SK-MEL-5 (cell line): Measurements from ENCODE around the gene AGBL1. TPM values are rescaled to one million over a fixed set of nuclear protein-coding genes. Genes with fewer than 3 reads are reported as not detected.

Experiments
- DNase-seq: peaks from one replicate; pipeline ENCODE4 v3.0.0-alpha.2; 2016; ENCODE audit warnings: low read depth, low spot score
- in situ Hi-C: cut with HindIII; loops from 2 replicates; pipeline ENCODE4 v1.10.0; 2016; ENCODE audit warnings: low sequenced_read_pairs, high pct_unique_total_duplicates, low pct_unique_long_range_greater_than_20kb
- total RNA-seq: library from RNA; depleted of rRNA; stranded (reverse); fragments of >200 nt; shearing (Covaris generic); gene quantifications from 2 replicates; pipeline ENCODE4 v1.2.3, GENCODE V29; 2014

AGBL1 gene
- total RNA-seq, 1 experiment from 2014 or later = not detected

GRCh38 chr15:86799226-86799625 lies 719.6 kb downstream of the AGBL1 start:
- in situ Hi-C loops = no loop called here

DNA sequence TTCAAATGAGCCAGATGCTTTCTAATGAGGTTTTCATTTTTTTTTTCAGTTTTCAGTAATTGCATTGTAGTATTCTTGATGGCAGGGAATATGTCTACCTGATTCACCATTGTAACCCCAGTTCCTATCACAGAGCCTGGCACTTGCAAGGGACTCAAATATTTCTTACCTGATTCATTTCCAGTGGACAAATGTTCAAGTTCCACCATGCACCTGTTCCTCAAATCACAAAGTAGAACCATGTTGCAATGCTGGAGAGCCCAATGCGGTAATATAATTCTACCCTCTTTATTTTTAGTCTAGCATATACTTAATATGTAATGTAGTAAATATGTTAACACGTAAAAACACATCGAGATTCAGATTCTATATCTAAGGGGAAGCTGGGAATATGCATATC lies 722.6 kb downstream of the AGBL1 start:
- no peak for DNase-seq
- in situ Hi-C loops = no loop called here

More at GRCh38 chr15:86799226-86799625, 719.6 kb downstream of the AGBL1 start:
- DNase-seq = no peak

DNA sequence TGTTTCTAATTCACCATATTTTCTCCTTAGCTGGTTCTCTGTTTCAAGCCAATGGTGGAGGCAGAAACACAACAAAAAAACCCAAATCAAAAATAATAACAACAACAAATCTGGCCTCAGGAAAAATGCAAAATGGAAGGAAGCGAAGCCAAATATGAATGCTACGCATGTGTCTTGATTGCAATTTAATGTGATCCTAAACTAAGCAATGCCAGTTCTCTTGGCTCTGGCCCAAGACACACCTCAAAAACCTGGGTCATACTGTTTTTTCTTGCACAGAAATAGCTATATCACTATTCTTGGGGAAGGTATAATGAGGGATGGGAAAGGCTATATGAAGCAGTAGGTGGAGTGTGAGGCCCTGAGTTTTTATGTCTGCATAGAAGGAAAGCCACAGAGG lies 724.7 kb downstream of the AGBL1 start:
- no peak for DNase-seq
- in situ Hi-C loops = no loop called here

GRCh38 chr15:86810329-86810728 lies 730.7 kb downstream of the AGBL1 start:
- in situ Hi-C loops = no loop called here
- DNase-seq = no peak

DNA sequence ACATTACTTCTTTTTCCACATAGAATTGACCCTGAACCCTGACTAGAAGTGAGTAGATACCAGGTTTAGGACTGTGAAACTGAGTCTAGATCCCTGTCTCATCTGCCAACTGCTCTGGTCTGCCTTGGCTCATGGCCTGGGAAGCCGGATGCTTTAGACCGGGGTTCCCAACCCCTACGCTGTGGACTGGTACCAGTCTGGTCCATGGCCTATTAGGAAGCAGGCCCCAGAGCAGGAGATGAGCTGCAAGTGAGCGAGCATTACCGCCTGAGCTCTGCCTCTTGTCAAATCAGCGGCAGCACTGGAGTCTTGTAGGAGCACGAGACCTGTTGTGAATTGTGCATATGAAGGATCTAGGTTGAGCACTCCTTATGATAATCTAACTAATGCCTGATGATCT lies 734.2 kb downstream of the AGBL1 start:
- in situ Hi-C loops = no loop called here
- DNase-seq = no peak

DNA sequence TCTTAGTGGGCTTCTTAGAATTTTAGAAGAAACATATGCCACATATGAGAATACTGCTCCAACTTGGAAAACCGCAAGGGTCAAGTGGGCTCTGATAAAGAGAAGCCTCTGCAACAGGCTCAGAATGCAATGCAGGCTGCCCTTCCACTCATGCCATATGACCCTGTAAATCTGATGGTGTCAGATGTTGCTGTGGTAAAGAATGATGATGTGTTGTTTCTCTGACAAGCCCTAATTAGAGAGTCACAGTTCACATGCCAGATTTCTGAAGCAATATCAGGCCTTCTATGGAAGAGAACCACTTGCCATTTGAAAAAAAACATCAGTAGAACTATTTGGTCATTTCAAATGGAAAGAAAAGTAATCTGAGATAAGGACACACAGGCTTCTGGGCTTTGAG lies 749.6 kb downstream of the AGBL1 start:
- no peak for DNase-seq
- in situ Hi-C loops = no loop called here

- DNase-seq = no peak
- in situ Hi-C loops = no loop called here
Observed at GRCh38 chr15:86830304-86830703, 750.6 kb downstream of the AGBL1 start.

GRCh38 chr15:86833595-86833994 lies 753.9 kb downstream of the AGBL1 start:
- DNase-seq = no peak
- in situ Hi-C loops = no loop called here

GRCh38 chr15:86834115-86834863 lies 754.6 kb downstream of the AGBL1 start:
- no peak for DNase-seq
- in situ Hi-C loops = no loop called here

DNA sequence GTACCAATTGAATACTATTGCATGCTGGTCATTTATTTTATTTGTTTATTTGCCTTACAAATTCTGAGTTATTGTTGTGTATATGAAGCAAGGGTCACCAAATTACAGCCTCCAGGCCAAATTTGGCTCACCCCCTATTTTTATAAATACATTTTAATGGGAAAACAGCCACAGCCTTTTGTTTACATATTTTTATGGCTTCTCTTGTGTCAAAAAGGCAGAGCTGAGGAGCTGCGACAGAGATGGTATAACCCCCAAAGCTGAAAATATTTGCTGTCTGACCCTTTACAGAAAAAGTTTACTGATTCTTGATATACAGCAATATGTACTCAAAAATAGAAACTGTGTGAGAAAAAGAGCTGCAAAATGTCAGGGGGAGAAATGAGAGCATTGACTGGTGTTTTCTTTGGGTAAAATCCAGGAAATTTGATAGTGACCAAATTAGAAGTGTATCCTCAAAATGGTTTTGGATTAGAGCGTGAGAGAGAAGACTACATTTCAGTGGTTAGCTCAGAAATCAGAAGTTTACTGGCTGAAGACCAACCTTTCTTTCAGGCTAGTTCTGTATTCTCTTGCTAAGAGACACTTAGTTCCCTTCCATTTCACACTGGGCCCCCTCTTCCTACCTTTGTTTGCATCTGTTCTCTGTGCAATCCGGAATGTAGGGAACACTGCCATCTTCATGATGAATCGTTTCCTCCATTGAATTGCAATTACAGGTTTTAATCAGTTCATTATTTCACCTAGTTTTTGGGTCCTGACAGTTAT lies 757.8 kb downstream of the AGBL1 start:
- in situ Hi-C loops = no loop called here

GRCh38 chr15:86839502-86839901 lies 759.8 kb downstream of the AGBL1 start:
- in situ Hi-C loops = no loop called here
- DNase-seq = no peak

More for the DNA sequence above, 757.8 kb downstream of the AGBL1 start:
- DNase-seq = no peak

- in situ Hi-C loops = no loop called here
- DNase-seq = no peak
Observed at GRCh38 chr15:86840996-86841395, 761.3 kb downstream of the AGBL1 start.

GRCh38 chr15:86842199-86842598 lies 762.5 kb downstream of the AGBL1 start:
- in situ Hi-C loops = no loop called here
- DNase-seq = no peak

- no peak for DNase-seq
- in situ Hi-C loops = no loop called here
Observed at GRCh38 chr15:86846036-86846435, 766.4 kb downstream of the AGBL1 start.

DNA sequence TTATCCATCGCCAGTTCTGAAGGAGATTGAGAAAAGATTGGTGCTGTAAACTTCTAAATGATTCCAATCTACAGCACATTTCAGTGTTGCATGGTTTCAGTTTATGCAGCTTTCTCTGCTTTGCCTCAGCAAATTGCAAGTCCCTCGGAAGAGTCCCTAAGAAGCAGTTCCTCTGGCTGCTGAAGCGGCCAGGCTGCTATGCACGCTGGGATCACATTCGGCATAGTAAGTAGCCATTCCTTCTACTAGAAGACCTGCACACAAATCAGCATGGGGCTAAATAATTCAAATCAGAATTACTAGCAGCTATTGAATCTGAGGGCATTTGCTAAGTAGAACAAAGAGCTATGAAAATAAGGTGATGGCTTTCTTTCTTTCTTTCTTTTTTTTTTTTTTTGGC lies 769.5 kb downstream of the AGBL1 start:
- no peak for DNase-seq
- in situ Hi-C loops = no loop called here

GRCh38 chr15:86849558-86850285 lies 770.1 kb downstream of the AGBL1 start:
- in situ Hi-C loops = no loop called here
- DNase-seq = no peak

DNA sequence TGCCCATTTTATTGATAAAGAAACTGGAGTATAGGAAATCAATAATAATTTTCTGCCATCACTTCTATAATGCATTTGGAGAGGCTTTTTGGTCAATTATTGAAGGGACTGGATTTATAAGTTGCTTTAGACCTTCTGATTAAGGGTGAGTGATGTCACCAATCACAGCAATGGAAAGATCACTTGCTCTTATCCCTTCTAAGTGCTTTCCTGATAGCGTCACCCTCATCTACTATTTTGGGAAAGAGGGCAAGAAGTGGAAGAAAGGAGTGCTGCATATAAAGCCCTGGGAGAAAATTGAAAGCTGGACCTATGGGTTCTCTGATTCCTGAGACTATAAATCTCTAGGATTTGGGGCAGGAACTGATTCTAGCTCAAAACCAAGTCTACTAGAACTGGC lies 771.3 kb downstream of the AGBL1 start:
- no peak for DNase-seq
- in situ Hi-C loops = no loop called here

DNA sequence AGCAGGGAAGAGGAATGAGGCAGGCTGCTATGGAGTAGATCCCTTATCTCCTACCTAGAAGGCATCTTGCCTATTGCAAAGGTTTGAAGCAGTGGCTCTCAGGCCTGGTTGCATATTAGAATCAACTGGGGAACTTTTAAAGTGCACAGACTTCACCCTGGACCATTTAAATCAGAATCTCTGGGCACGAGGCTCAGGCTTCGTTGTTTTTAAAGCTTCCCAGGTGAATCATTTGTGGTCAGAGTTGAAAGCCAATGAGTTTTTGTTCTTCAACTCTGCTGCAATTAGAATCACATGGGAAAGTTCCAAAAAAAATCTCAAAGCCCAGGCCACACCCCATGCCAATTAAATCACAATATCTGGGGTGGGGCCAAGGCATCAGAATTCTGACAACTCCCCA lies 773.1 kb downstream of the AGBL1 start:
- in situ Hi-C loops = no loop called here
- DNase-seq = no peak
